ENCODE results near the gene GTSE1. TPM values are rescaled to one million over a fixed set of nuclear protein-coding genes. Genes with fewer than 3 reads are reported as not detected.

The GTSE1 gene, protein sequence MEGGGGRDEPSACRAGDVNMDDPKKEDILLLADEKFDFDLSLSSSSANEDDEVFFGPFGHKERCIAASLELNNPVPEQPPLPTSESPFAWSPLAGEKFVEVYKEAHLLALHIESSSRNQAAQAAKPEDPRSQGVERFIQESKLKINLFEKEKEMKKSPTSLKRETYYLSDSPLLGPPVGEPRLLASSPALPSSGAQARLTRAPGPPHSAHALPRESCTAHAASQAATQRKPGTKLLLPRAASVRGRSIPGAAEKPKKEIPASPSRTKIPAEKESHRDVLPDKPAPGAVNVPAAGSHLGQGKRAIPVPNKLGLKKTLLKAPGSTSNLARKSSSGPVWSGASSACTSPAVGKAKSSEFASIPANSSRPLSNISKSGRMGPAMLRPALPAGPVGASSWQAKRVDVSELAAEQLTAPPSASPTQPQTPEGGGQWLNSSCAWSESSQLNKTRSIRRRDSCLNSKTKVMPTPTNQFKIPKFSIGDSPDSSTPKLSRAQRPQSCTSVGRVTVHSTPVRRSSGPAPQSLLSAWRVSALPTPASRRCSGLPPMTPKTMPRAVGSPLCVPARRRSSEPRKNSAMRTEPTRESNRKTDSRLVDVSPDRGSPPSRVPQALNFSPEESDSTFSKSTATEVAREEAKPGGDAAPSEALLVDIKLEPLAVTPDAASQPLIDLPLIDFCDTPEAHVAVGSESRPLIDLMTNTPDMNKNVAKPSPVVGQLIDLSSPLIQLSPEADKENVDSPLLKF
- total RNA-seq (1 to 10 TPM; 1.3 to 5.2 (median 3.2) TPM), polyA plus RNA-seq (1 to 10 TPM; 1.3 to 4.9 (median 2.8) TPM)
- long read RNA-seq, donor 1, partial matches to known transcripts, result 0 of 1 reads
- long read RNA-seq, donor 1, other reads (novel, unspliced or antisense), result 0 of 1 reads
- long read RNA-seq, donor 2, partial matches to known transcripts, result 0 of 1 reads
- long read RNA-seq, donor 2, other reads (novel, unspliced or antisense), result 0 of 1 reads

GRCh38 chr22:46296257-46297150 lies at the start of gene GTSE1:
Gene GTSE1 (plus strand): TSS chr22:46296870. CDS start chr22:46297401, 531 bp downstream.
- Histone ChIP-seq H3K9me3 (peaks cover 0 to 10% (median 8%) of the 10 kb centered on the region in 8 donors), H3K4me1 (peaks cover 18 to 59% (median 44%) of the 10 kb centered on the region in 6 donors), H3K27ac (peak within 1 kb of the TSS; percentile 90 to 98 (median 94)), H3K4me3 (peak within 1 kb of the TSS; percentile 54 to 90 (median 66)), H3K36me3 (peaks cover 0 to 55% (median 19%) of the 10 kb centered on the region in 6 donors), H3K27me3 (replicated peaks in 1 of 7) (peaks cover 0 to 5% (median 0%) of the 10 kb centered on the region in 7 donors)
- intact Hi-C loops (cut with DNase I; ENCODE audit: low total_unique reads), result no loop called here
- peak; percentile 100 for DNase-seq
- peak in 1 of 3 donors; percentile 31 for TF ChIP-seq POLR2A (IDR thresholded peaks at IDR 0.05)
- peak; percentile 94 to 95 (median 94) for TF ChIP-seq POLR2AphosphoS5 (IDR thresholded peaks at IDR 0.05)
- peak in 8 of 11 experiments; percentile 13 to 56 (median 48) for TF ChIP-seq CTCF (IDR thresholded peaks at IDR 0.05 in 8 of 11, conservative IDR thresholded peaks at IDR 0.05 in 3 of 11)
- WGBS, 5 donors, result 0 to 3% (median 1%) methylated on average over 32 to 76 of the region's 76 CpGs

- H3K9me3 ChIP-seq, result no peaks in the 10 kb centered on the region
- no peak overlapping the region for H3K27ac ChIP-seq
- intact Hi-C loops (cut with DNase I; ENCODE audit: low total_unique reads), result no loop called here
- peaks cover 10 to 69% (median 27%) of the 10 kb centered on the region in 6 donors for H3K4me1 ChIP-seq
- TF ChIP-seq POLR2AphosphoS5 (IDR thresholded peaks at IDR 0.05) (no peak), POLR2A (IDR thresholded peaks at IDR 0.05) (no peak), CTCF (IDR thresholded peaks at IDR 0.05 in 8 of 11, conservative IDR thresholded peaks at IDR 0.05 in 3 of 11) (no peak)
- no peak for DNase-seq
- H3K36me3 ChIP-seq, result peaks cover 0 to 46% (median 15%) of the 10 kb centered on the region in 6 donors
- WGBS, 5 donors, result 87 to 95% (median 88%) methylated on average over 2 of the region's 2 CpGs
- H3K27me3 ChIP-seq (replicated peaks in 1 of 7), result no peaks in the 10 kb centered on the region
- H3K4me3 ChIP-seq, result no peak overlapping the region
Measured at GRCh38 chr22:46247443-46247975, 49.2 kb upstream of the GTSE1 start.

DNA sequence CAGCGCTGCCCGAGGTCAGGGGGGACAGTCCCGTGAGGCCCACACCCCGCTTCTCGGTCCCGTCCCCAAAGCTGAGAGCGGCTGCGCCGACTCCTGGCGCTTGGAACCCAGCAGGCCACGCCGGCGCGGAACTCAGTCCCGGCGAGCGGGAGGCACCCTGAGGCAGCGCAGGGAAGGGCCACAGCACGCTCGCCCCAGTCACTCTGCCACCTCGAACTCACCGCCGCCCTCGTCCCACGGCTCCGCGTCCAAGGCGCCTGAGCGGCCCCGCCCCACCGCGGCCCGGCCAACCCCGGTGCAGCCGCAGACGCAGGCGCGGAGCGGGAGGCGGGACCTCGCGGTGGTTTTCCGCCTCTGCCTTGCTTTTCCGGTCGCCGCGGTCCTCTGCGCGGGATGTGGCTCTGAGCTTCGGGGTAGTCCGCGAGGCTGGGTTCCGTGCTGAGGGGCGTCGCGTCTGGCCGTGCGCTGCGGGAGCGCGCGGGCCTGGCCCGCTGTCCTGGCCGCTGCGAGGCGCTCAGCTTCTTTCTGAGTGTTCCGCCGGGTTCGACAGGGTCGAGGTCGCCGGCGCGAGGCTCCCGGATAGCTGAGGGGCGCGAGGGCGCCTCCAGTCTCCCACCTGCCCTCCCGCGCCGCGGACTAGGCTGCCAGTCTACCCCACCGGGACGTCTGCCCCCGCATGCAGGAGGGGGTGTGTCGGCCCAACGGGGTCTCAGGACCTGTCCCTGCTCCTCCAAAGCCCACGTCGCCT lies 46.5 kb upstream of the GTSE1 start, which contains the start of gene CDPF1:
Gene CDPF1 (minus strand): TSS at position 259 of the 748 bp plus-strand sequence. CDS start 2,009 bp downstream, outside the sequence.
- Histone ChIP-seq H3K4me3 (peak within 1 kb of the TSS; percentile 65 to 94 (median 78)), H3K36me3 (peaks cover 0 to 22% (median 2%) of the 10 kb centered on the region in 6 donors), H3K27me3 (replicated peaks in 1 of 7) (no peaks in the 10 kb centered on the region), H3K27ac (peak within 1 kb of the TSS; percentile 81 to 95 (median 91)), H3K9me3 (no peaks in the 10 kb centered on the region), H3K4me1 (peaks cover 10 to 70% (median 27%) of the 10 kb centered on the region in 6 donors)
- 0 to 1% (median 0%) methylated on average over 17 to 89 of the region's 89 CpGs for WGBS, 5 donors
- peak in 7 of 11 experiments; percentile 12 to 45 (median 30) for TF ChIP-seq CTCF (IDR thresholded peaks at IDR 0.05 in 8 of 11, conservative IDR thresholded peaks at IDR 0.05 in 3 of 11)
- TF ChIP-seq POLR2AphosphoS5 (IDR thresholded peaks at IDR 0.05), result peak; percentile 95 to 96 (median 95)
- peak in 1 of 3 donors; percentile 32 for TF ChIP-seq POLR2A (IDR thresholded peaks at IDR 0.05)
- peak; percentile 99 for DNase-seq
- intact Hi-C loops (cut with DNase I; ENCODE audit: low total_unique reads), result no loop called here
